NOMO-1 (cell line): ENCODE data around the gene KRI1.

Experiments
- DNase-seq, 2 experiments: peaks; one replicate each; lab custom pipeline; 2025; ENCODE audit not compliant: unreplicated experiment in 2 of 2; lab: John Stamatoyannopoulos, UW

The KRI1 gene

GRCh38 chr19:10565567-10566407 lies at the start of gene KRI1:
TSS of gene KRI1 (minus strand) at chr19:10566010. CDS start at chr19:10565999, 11 bp downstream.
- peak; percentile 98 for DNase-seq

- DNase-seq = no peak
These were observed 46.8 kb upstream of the KRI1 start for GRCh38 chr19:10612499-10613119.

- DNase-seq = no peak
These were observed 46.1 kb upstream of the KRI1 start for GRCh38 chr19:10611907-10612306.

GRCh38 chr19:10604460-10604980 lies 38.7 kb upstream of the KRI1 start:
- DNase-seq = no peak

- peak; percentile 66 to 86 for DNase-seq
These were observed 38.2 kb upstream of the KRI1 start for GRCh38 chr19:10603873-10604459.

- DNase-seq = no peak
These were observed 37.5 kb upstream of the KRI1 start for GRCh38 chr19:10603084-10603872.

- peak in 1 of 2 experiments; percentile 32 for DNase-seq
These were observed 36.7 kb upstream of the KRI1 start for GRCh38 chr19:10602330-10603083.

GRCh38 chr19:10601999-10602329 lies 36.2 kb upstream of the KRI1 start:
- DNase-seq = no peak

GRCh38 chr19:10600149-10600548 lies 34.3 kb upstream of the KRI1 start:
- no peak for DNase-seq

GRCh38 chr19:10593820-10594637 lies 28.2 kb upstream of the KRI1 start:
- DNase-seq = no peak

GRCh38 chr19:10593148-10593547 lies 27.3 kb upstream of the KRI1 start:
- no peak for DNase-seq

GRCh38 chr19:10587839-10588150 lies 22.0 kb upstream of the KRI1 start:
- no peak for DNase-seq

- DNase-seq = no peak
These were observed 21.4 kb upstream of the KRI1 start, which contains the start of gene AP1M2 for GRCh38 chr19:10587022-10587838. TSS of gene AP1M2 (minus strand) at chr19:10587312. CDS start at chr19:10587231, 81 bp downstream.

- no peak for DNase-seq
These were observed 20.6 kb upstream of the KRI1 start for GRCh38 chr19:10586396-10586795.

- no peak for DNase-seq
These were observed 17.4 kb upstream of the KRI1 start for GRCh38 chr19:10583036-10583776.

- no peak for DNase-seq
These were observed 16.3 kb upstream of the KRI1 start for GRCh38 chr19:10582091-10582490.

- DNase-seq = peak; percentile 81 to 92
These were observed 15.3 kb upstream of the KRI1 start for GRCh38 chr19:10580979-10581631.
